Measurements from ENCODE around the gene BPHL. TPM values are rescaled to one million over a fixed set of nuclear protein-coding genes. Genes with fewer than 3 reads are reported as not detected.

The BPHL gene
- total and polyA plus RNA-seq, 10 of the 15 experiments (the other 5 are each of a cell fraction or from before 2014, with no cell fraction given): 8.0 to 17.8 (median 12.4) TPM

- Histone ChIP-seq H3K27ac (ENCODE audit: control insufficient read depth, insufficient read depth) (no peak overlapping the region), H3K4me1 (ENCODE audit: control insufficient read depth, insufficient read depth, low read length) (peaks cover 11% of the 10 kb centered on the region), H3K36me3 (ENCODE audit: control insufficient read depth in 2 of 2, insufficient read depth in 2 of 2, low read length in 1 of 2) (no peaks in the 10 kb centered on the region), H3K9ac (ENCODE audit: control insufficient read depth, insufficient read depth, low read length) (no peak overlapping the region), H4K20me1 (ENCODE audit: control insufficient read depth, insufficient read depth) (no peaks in the 10 kb centered on the region), H3K4me2 (ENCODE audit: control insufficient read depth, insufficient read depth) (no peak overlapping the region), H3K27me3 (replicated peaks in 1 of 2; ENCODE audit: control insufficient read depth in 2 of 2, insufficient read depth in 2 of 2, low read length in 1 of 2) (no peaks in the 10 kb centered on the region), H3K79me2 (ENCODE audit: control insufficient read depth, insufficient read depth, low read length) (no peaks in the 10 kb centered on the region), H3K4me3 (no peak overlapping the region), H3K9me3 (replicated peaks; ENCODE audit: control insufficient read depth, insufficient read depth, low read length) (no peaks in the 10 kb centered on the region; the same call in 2 of the 3 replicates), H2AFZ (ENCODE audit: control insufficient read depth, low read depth, low read length) (no peak overlapping the region)
- ChIA-PET CTCF (interaction anchor here (1.0 kb wide), 1 partner anchor 33 kb away, joined by 3 read pairs; no protein-coding TSS in a partner anchor), POLR2A (interaction anchor here (0.6 kb wide), 1 partner anchor 276 kb away, joined by 3 read pairs; no protein-coding TSS in a partner anchor), SMC1A (ENCODE audit: uncharacterized antibody, unreplicated experiment) (no interaction called here), RAD21 (ENCODE audit: unreplicated experiment) (no interaction called here)
- no peak for DNase-seq (ENCODE audit: low read depth, low spot score)
- in situ Hi-C loops (cut with MboI): no loop called here
- no TSS peak for BruUV-seq (replicated peaks)
- 57% methylated on average over 5 of the region's 5 CpGs for WGBS (ENCODE audit: insufficient coverage, insufficient replicate concordance, low lambda C conversion rate, missing lambda C conversion rate)
- intact Hi-C loops (cut with micrococcal nuclease; ENCODE audit: unreplicated experiment): no loop called here
- FAIRE-seq: no peak
- ATAC-seq: no peak
- TF ChIP-seq MYC (IDR thresholded peaks at IDR 0.05; ENCODE audit: insufficient read depth, insufficient read length, insufficient replicate concordance, low read length, severe bottlenecking): no peak
- no peak for TF ChIP-seq RAD51 (IDR thresholded peaks at IDR 0.05)
- TF ChIP-seq ZNF687 (IDR thresholded peaks at IDR 0.05): no peak
- no peak for TF ChIP-seq CBX5 (IDR thresholded peaks at IDR 0.05; ENCODE audit: low read depth)
- TF ChIP-seq RUNX3 (IDR thresholded peaks at IDR 0.05; ENCODE audit: low read length): no peak
- no peak for TF ChIP-seq YBX1 (IDR thresholded peaks at IDR 0.05)
- TF ChIP-seq RELA (IDR thresholded peaks at IDR 0.05; ENCODE audit: borderline replicate concordance, partially characterized antibody): no peak
- TF ChIP-seq CEBPB (IDR thresholded peaks at IDR 0.05; ENCODE audit: borderline replicate concordance in 1 of 2, low read depth in 2 of 2, low read length in 2 of 2): no peak
- no peak for TF ChIP-seq ZNF217 (IDR thresholded peaks at IDR 0.05)
- TF ChIP-seq, protein P1, sequence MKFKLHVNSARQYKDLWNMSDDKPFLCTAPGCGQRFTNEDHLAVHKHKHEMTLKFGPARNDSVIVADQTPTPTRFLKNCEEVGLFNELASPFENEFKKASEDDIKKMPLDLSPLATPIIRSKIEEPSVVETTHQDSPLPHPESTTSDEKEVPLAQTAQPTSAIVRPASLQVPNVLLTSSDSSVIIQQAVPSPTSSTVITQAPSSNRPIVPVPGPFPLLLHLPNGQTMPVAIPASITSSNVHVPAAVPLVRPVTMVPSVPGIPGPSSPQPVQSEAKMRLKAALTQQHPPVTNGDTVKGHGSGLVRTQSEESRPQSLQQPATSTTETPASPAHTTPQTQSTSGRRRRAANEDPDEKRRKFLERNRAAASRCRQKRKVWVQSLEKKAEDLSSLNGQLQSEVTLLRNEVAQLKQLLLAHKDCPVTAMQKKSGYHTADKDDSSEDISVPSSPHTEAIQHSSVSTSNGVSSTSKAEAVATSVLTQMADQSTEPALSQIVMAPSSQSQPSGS (IDR thresholded peaks at IDR 0.05; ENCODE audit: low read length): no peak
- no peak for TF ChIP-seq E2F8 (IDR thresholded peaks at IDR 0.05; ENCODE audit: low read depth, partially characterized antibody)
- no peak for TF ChIP-seq NR2C1 (IDR thresholded peaks at IDR 0.05)
- no peak for TF ChIP-seq FOXM1 (IDR thresholded peaks at IDR 0.05; ENCODE audit: low read depth, low read length)
- no peak for TF ChIP-seq PBX3 (IDR thresholded peaks at IDR 0.05; ENCODE audit: insufficient replicate concordance, low read depth, low read length)
- no peak for TF ChIP-seq TCF7 (IDR thresholded peaks at IDR 0.05; ENCODE audit: borderline replicate concordance)
Measured at GRCh38 chr6:3196770-3197169, 78.3 kb downstream of the BPHL start.
